K562 (cell line): ENCODE measurements around the gene ZNF275. TPM values are rescaled to one million over a fixed set of nuclear protein-coding genes. Genes with fewer than 3 reads are reported as not detected.

Source experiments
- ATAC-seq: fragments of 200-7000 bp; cut with Tn5 transposase; 3 replicates; pipeline ENCODE4 v1.9.1; 2020; ENCODE audit warnings: moderate library complexity
- BruUV-seq: library from RNA; stranded (reverse); fragments of 400-500 nt; replicated peaks from 2 replicates; lab custom pipeline; 2021; lab: Mats Ljungman, UMichigan
- CTCF ChIA-PET: fragments of 300-600 bp; formaldehyde crosslinking; extraction: SDS; loops from one replicate; lab custom pipeline; 2021; ENCODE audit warnings: low intra/inter-chr PET ratio; lab: Yijun Ruan, JAX
- POLR2A ChIA-PET: fragments of 300-600, 350-650 bp; sonication (Branson Sonifier 250); formaldehyde crosslinking; extraction: SDS; loops from one replicate; lab custom pipeline; 2021; ENCODE audit warnings: antibody characterized with exemption, inconsistent platforms; lab: Yijun Ruan, JAX
- DNase-seq, 4 experiments: peaks; one replicate each; pipeline versions ENCODE4 v3.0.0 to v3.0.0-alpha.2; 2011 to 2018; ENCODE audit warnings: low spot score in 3 of 4, mixed read lengths in 3 of 4; ENCODE audit errors: extremely low read depth in 1 of 4
- FAIRE-seq: peaks from 2 replicates; lab custom pipeline; 2011; peaks lifted over from hg19 to GRCh38; lab: Jason Lieb, UNC
- H2AFZ ChIP-seq: 2 replicates; pipeline ENCODE4 v1.6.0; 2011; ENCODE audit warnings: low read depth, low read length, control low read depth, inconsistent platforms
- H3K27ac ChIP-seq: fragments of 200-600 bp; 3 replicates; pipeline ENCODE4 v1.8.0; 2011; ENCODE audit warnings: low read depth, mild to moderate bottlenecking, control low read depth, inconsistent platforms, low read length, moderate library complexity, mixed read lengths; ENCODE audit errors: extremely low read depth
- H3K27me3 ChIP-seq, 2 experiments: fragments of 300-600 bp in 1 of 2; 2 replicates in 1 of 2; 3 replicates in 1 of 2; pipeline versions ENCODE4 v1.6.0 to v1.8.0; 2011; ENCODE audit warnings: inconsistent platforms in 2 of 2, low read length in 2 of 2, mild to moderate bottlenecking in 1 of 2, mixed read lengths in 1 of 2, moderate library complexity in 1 of 2; ENCODE audit not compliant: control insufficient read depth in 2 of 2, insufficient read depth in 2 of 2
- H3K36me3 ChIP-seq: fragments of 300-600 bp; 3 replicates; pipeline ENCODE4 v1.8.0; 2011; ENCODE audit warnings: mild to moderate bottlenecking, low read length, inconsistent platforms; ENCODE audit not compliant: control insufficient read depth, insufficient read depth
- H3K4me1 ChIP-seq, 2 experiments: fragments of 200-600 bp in 1 of 2; replicated peaks in 1 of 2; 2 replicates in 1 of 2; 3 replicates in 1 of 2; pipeline versions ENCODE4 v1.5.1 to v1.8.0; 2011; ENCODE audit warnings: inconsistent platforms in 2 of 2, low read length in 2 of 2, mild to moderate bottlenecking in 1 of 2, mixed read lengths in 1 of 2, moderate library complexity in 1 of 2; ENCODE audit not compliant: control insufficient read depth in 2 of 2, insufficient read depth in 2 of 2
- H3K4me2 ChIP-seq: 2 replicates; pipeline ENCODE4 v1.6.1; 2011; ENCODE audit warnings: low read length, control low read depth, inconsistent platforms, mixed read lengths; ENCODE audit not compliant: insufficient read depth
- H3K4me3 ChIP-seq: fragments of 200-600 bp; sonication (generic), shearing (Covaris generic); 2 replicates; pipeline ENCODE4 v1.5.1; 2016; ENCODE audit warnings: control low read depth, inconsistent platforms
- H3K79me2 ChIP-seq: fragments of 200-600 bp; 3 replicates; pipeline ENCODE4 v1.8.0; 2011; ENCODE audit warnings: low read length, inconsistent platforms; ENCODE audit not compliant: control insufficient read depth, insufficient read depth
- H3K9ac ChIP-seq, 2 experiments: 2 replicates each; pipeline versions ENCODE4 v1.6.0 to v1.6.1; 2011; ENCODE audit warnings: low read depth in 2 of 2, low read length in 2 of 2, control low read depth in 1 of 2, inconsistent platforms in 1 of 2, mild to moderate bottlenecking in 1 of 2, mixed read lengths in 1 of 2; ENCODE audit not compliant: insufficient read depth in 1 of 2
- H3K9me1 ChIP-seq: one replicate; pipeline ENCODE4 v1.6.0; 2011; ENCODE audit warnings: inconsistent platforms, mild to moderate bottlenecking, low read length, moderate library complexity; ENCODE audit not compliant: control insufficient read depth, insufficient read depth
- H3K9me3 ChIP-seq: replicated peaks from 2 replicates; pipeline ENCODE4 v1.5.1; 2011; ENCODE audit warnings: low read depth, low read length, inconsistent platforms; ENCODE audit not compliant: control insufficient read depth, insufficient read depth
- H4K20me1 ChIP-seq: replicated peaks from 2 replicates; pipeline ENCODE4 v1.6.1; 2011; ENCODE audit warnings: low read length, inconsistent platforms, mixed read lengths; ENCODE audit not compliant: control insufficient read depth, insufficient read depth
- NCOR1 ChIP-seq: fragments of 450-650 bp; IDR thresholded peaks from 2 replicates; pipeline ENCODE4 v1.6.1; 2016; ENCODE audit warnings: mild to moderate bottlenecking, moderate library complexity
- SRSF3 ChIP-seq: fragments of 200-400 bp; formaldehyde crosslinking; IDR thresholded peaks from 2 replicates; pipeline ENCODE4 v1.6.1; 2016; ENCODE audit warnings: mild to moderate bottlenecking, low read length, moderate library complexity; ENCODE audit not compliant: insufficient read depth
- THRAP3 ChIP-seq: fragments of 450-650 bp; IDR thresholded peaks from 2 replicates; pipeline ENCODE4 v1.6.1; 2016; ENCODE audit warnings: mild to moderate bottlenecking, inconsistent platforms, borderline replicate concordance
- WGBS: fragments of 100-300 bp; shearing (Covaris generic); methylation state at CpG from one replicate; pipeline ENCODE4 v1.1.6; 2016; ENCODE audit warnings: low coverage, mixed read lengths; ENCODE audit not compliant: insufficient coverage; ENCODE audit errors: missing lambda C conversion rate; 5-methylcytosine and 5-hydroxymethylcytosine counted together
- in situ Hi-C: fragments of 300-500 bp; cut with MboI; formaldehyde crosslinking; loops from 4 replicates; pipeline ENCODE4 v1.15.0; 2018; ENCODE audit warnings: inconsistent platforms, mixed read lengths
- intact Hi-C: fragments of 100-400 bp; cut with micrococcal nuclease; formaldehyde crosslinking; loops from 2 replicates; pipeline ENCODE4 v1.14.2; 2022
- polyA plus RNA-seq, 8 experiments: library from polyadenylated mRNA; depleted of rRNA in 4 of 8; stranded (reverse) in 5 of 8; unstranded in 3 of 8; fragments of >200 nt; fragmentation: Nextera tagmentation in 2 of 8; fragmentation: Illumina TruSeq in 1 of 8; extraction: Ambion mirVana in 2 of 8; extraction: Trizol in 1 of 8; gene quantifications; 2 replicates each; pipeline versions ENCODE4 v1.2.1 to v1.2.3, GENCODE V29; 2011 to 2014; ENCODE audit warnings: inconsistent platforms in 1 of 8, missing spikeins in 1 of 8
- total RNA-seq, 7 experiments: library from RNA; depleted of rRNA in 6 of 7; stranded (reverse); fragments of >200 nt in 6 of 7; fragmentation: Illumina TruSeq in 2 of 7; extraction: Trizol in 2 of 7; gene quantifications; 2 replicates each; pipeline versions ENCODE4 v1.2.1 to v1.2.3, GENCODE V29; 2011 to 2021; ENCODE audit warnings: low replicate concordance in 1 of 7

The ZNF275 gene
- total and polyA plus RNA-seq, 9 of the 15 experiments (the other 6 are each of a cell fraction or from before 2014, with no cell fraction given) = 2.1 to 19.1 (median 12.0) TPM

DNA sequence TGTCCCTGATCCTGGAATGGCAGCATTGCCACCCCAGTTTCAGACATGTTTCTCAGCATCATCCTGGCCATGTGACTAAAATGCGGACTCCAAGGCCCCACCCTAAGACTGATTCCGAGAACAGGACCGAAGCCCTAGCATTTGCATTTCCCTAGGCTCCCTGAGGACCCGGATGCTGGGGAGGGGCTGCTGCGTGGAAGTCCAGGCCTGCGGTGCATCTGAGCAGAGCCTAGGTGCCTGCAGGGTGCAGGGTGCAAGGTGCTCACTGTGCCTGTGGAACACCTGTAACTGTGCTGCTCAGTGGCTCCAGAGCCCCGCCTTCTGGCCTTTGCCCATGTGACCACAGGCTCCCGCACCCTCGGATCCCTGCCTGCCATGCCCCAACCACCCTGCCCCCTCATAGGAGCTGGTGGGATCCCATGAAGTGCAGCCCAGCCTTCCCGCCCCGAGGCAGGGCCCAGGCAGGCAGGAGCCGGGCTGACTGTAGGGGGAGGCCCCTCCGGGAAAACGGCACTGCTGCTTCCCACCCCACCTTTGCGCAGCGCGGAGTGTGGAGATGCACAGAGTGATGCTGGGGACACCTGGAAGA is 27.3 kb upstream of the ZNF275 start:
- TF ChIP-seq NCOR1 (no peak), THRAP3 (no peak), SRSF3 (no peak)
- DNase-seq (no peak), ATAC-seq (no peak), FAIRE-seq (no peak)
- intact Hi-C loops = no loop called here
- H3K4me3 ChIP-seq = no peak overlapping the region
- H3K27ac ChIP-seq = no peak overlapping the region
- 21% methylated on average over 13 of the region's 17 CpGs for WGBS
- no peaks in the 10 kb centered on the region for H3K9me1 ChIP-seq
- H3K79me2 ChIP-seq = no peaks in the 10 kb centered on the region
- H2AFZ ChIP-seq = no peak overlapping the region
- ChIA-PET CTCF (no interaction called here), POLR2A (interaction anchor here (0.8 kb wide), 1 partner anchor 48 kb away, joined by 3 read pairs; no protein-coding TSS in a partner anchor)
- H3K36me3 ChIP-seq = no peaks in the 10 kb centered on the region
- BruUV-seq = no TSS peak
- peaks cover 0 to 38% of the 10 kb centered on the region in 2 experiments; a peak in 2 of 5 replicates for H3K27me3 ChIP-seq
- in situ Hi-C loops = no loop called here
- H3K4me2 ChIP-seq = no peak overlapping the region
- H3K9ac ChIP-seq = no peak overlapping the region; a peak in 1 of 4 replicates
- peaks cover 0 to 4% of the 10 kb centered on the region in 2 experiments; a peak in 3 of 5 replicates for H3K4me1 ChIP-seq
- no peaks in the 10 kb centered on the region for H3K9me3 ChIP-seq
- H4K20me1 ChIP-seq = no peaks in the 10 kb centered on the region
